Mucosa of rectum (tissue), 2 donors: ENCODE data around the gene SLC6A13.
"Not testable (repeated sequence)": the region's sequence is repeated elsewhere in the genome, so short reads cannot be mapped to it uniquely, and the experiment has no call there.

Experiments used
- H3K27ac ChIP-seq, 2 donors: one replicate each; pipeline ENCODE4 v1.7.0; 2013; ENCODE audit warnings: inconsistent platforms in 2 of 2, low read depth in 2 of 2, low read length in 2 of 2
- H3K27me3 ChIP-seq, 2 donors: one replicate each; pipeline ENCODE4 v1.7.0; 2013; ENCODE audit warnings: low read length in 2 of 2; ENCODE audit not compliant: control insufficient read depth in 2 of 2, insufficient read depth in 2 of 2
- H3K36me3 ChIP-seq, 2 donors: one replicate each; pipeline ENCODE4 v1.7.0; 2013; ENCODE audit warnings: low read length in 2 of 2; ENCODE audit not compliant: control insufficient read depth in 2 of 2, insufficient read depth in 2 of 2
- H3K4me1 ChIP-seq, 2 donors: one replicate each; pipeline ENCODE4 v1.7.0; 2013; ENCODE audit warnings: low read length in 2 of 2, mild to moderate bottlenecking in 1 of 2; ENCODE audit not compliant: control insufficient read depth in 2 of 2, insufficient read depth in 2 of 2
- H3K4me3 ChIP-seq, 2 donors: one replicate each; pipeline ENCODE4 v1.7.0; 2013; ENCODE audit warnings: low read length in 2 of 2
- H3K9ac ChIP-seq, 2 donors: one replicate each; pipeline ENCODE4 v1.7.0; 2013; ENCODE audit warnings: low read length in 2 of 2, low read depth in 1 of 2, mild to moderate bottlenecking in 1 of 2
- H3K9me3 ChIP-seq, 2 donors: one replicate each; pipeline ENCODE4 v1.7.0; 2013; ENCODE audit warnings: low read length in 2 of 2; ENCODE audit not compliant: control insufficient read depth in 2 of 2
- donor health status: healthy.
- donor health status: Normal muscosa, but diverticular disease.

SLC6A13 gene

GRCh38 chr12:194276-194675 lies 68.4 kb downstream of the SLC6A13 start:
- H3K9ac ChIP-seq, result no peak overlapping the region
- no peaks in the 10 kb centered on the region for H3K36me3 ChIP-seq
- no peaks in the 10 kb centered on the region for H3K9me3 ChIP-seq
- H3K4me1 ChIP-seq, result peaks cover 0 to 4% of the 10 kb centered on the region in 2 donors
- no peak overlapping the region for H3K4me3 ChIP-seq
- H3K27ac ChIP-seq, result no peak overlapping the region
- peaks cover 7 to 9% of the 10 kb centered on the region in 2 donors for H3K27me3 ChIP-seq

- Histone ChIP-seq H3K4me3 (no peak overlapping the region), H3K27me3 (peaks cover 5 to 7% of the 10 kb centered on the region in 2 donors), H3K4me1 (peaks cover 0 to 7% of the 10 kb centered on the region in 2 donors)
These were observed 69.4 kb downstream of the SLC6A13 start for GRCh38 chr12:193261-193660.

GRCh38 chr12:191541-191940 lies 71.1 kb downstream of the SLC6A13 start:
- Histone ChIP-seq H3K4me1 (peaks cover 0 to 7% of the 10 kb centered on the region in 2 donors), H3K27ac (no peak overlapping the region), H3K9ac (no peak overlapping the region), H3K9me3 (no peaks in the 10 kb centered on the region), H3K4me3 (no peak overlapping the region), H3K36me3 (no peaks in the 10 kb centered on the region), H3K27me3 (peaks cover 5 to 7% of the 10 kb centered on the region in 2 donors)

More at GRCh38 chr12:193261-193660, 69.4 kb downstream of the SLC6A13 start:
- no peak overlapping the region for H3K9ac ChIP-seq
- H3K9me3 ChIP-seq, result no peaks in the 10 kb centered on the region
- no peak overlapping the region for H3K27ac ChIP-seq
- H3K36me3 ChIP-seq, result no peaks in the 10 kb centered on the region

- H3K9ac ChIP-seq, result no peak overlapping the region
- peaks cover 0 to 7% of the 10 kb centered on the region in 2 donors for H3K4me1 ChIP-seq
- H3K36me3 ChIP-seq, result no peaks in the 10 kb centered on the region
- H3K4me3 ChIP-seq, result no peak overlapping the region
- peaks cover 5 to 7% of the 10 kb centered on the region in 2 donors for H3K27me3 ChIP-seq
- no peak overlapping the region for H3K27ac ChIP-seq
- no peaks in the 10 kb centered on the region for H3K9me3 ChIP-seq
These were observed 71.8 kb downstream of the SLC6A13 start for GRCh38 chr12:190881-191280.

GRCh38 chr12:189622-189962 lies 73.0 kb downstream of the SLC6A13 start:
- H3K4me1 ChIP-seq, result peaks cover 0 to 7% of the 10 kb centered on the region in 2 donors
- H3K36me3 ChIP-seq, result no peaks in the 10 kb centered on the region
- no peak overlapping the region for H3K9ac ChIP-seq
- no peaks in the 10 kb centered on the region for H3K9me3 ChIP-seq
- H3K4me3 ChIP-seq, result peak overlapping the region in 1 of 2 donors; percentile 60
- peaks cover 0 to 4% of the 10 kb centered on the region in 2 donors for H3K27me3 ChIP-seq
- H3K27ac ChIP-seq, result no peak overlapping the region

- Histone ChIP-seq H3K9ac (no peak overlapping the region), H3K36me3 (no peaks in the 10 kb centered on the region), H3K9me3 (no peaks in the 10 kb centered on the region), H3K4me1 (peaks cover 0 to 7% of the 10 kb centered on the region in 2 donors), H3K27ac (no peak overlapping the region), H3K4me3 (peak overlapping the region; percentile 60), H3K27me3 (no peaks in the 10 kb centered on the region)
These were observed 73.6 kb downstream of the SLC6A13 start for GRCh38 chr12:188910-189621.

DNA sequence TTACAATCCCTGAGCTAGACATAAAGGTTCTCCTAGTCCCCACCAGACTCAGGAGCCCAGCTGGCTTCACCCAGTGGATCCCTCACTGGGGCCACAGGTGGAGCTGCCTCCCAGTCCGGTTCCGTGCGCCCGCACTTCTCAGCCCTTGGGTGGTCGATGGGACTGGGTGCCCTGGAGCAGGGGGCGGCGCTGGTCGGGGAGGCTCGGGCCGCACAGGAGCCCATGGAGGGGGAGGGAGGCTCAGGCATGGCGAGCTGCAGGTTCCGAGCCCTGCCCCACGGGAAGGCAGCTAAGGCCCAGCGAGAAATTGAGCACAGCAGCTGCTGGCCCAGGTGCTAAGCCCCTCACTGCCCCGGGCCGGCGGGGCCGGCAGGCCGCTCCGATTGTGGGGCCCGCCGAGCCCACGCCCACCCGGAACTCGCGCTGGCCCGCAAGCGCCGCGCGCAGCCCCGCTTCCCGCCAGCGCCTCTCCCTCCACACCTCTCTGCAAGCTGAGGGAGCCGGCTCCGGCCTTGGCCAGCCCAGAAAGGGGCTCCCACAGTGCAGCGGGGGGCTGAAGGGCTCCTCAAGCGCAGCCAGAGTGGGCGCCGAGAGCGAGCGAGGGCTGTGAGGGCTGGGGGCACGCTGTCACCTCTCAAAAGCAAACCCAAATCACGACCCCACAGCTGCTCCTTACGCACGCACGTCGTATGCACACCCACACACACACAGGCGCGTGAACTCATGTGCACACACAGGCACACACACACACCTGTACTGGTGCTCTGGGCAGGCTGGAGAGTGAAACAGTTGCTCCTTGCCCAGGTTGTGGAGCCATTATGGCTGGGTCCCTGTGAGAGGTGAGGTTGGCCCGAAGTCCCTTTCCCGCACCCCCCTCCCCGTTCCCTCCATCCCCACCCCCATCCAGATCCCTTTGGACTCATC lies 74.4 kb downstream of the SLC6A13 start:
- not testable (repeated sequence) for H3K27me3 ChIP-seq, H3K9me3 ChIP-seq, H3K27ac ChIP-seq, H3K9ac ChIP-seq, H3K4me1 ChIP-seq, H3K36me3 ChIP-seq
- H3K4me3 ChIP-seq, result peak overlapping the region; percentile 60

DNA sequence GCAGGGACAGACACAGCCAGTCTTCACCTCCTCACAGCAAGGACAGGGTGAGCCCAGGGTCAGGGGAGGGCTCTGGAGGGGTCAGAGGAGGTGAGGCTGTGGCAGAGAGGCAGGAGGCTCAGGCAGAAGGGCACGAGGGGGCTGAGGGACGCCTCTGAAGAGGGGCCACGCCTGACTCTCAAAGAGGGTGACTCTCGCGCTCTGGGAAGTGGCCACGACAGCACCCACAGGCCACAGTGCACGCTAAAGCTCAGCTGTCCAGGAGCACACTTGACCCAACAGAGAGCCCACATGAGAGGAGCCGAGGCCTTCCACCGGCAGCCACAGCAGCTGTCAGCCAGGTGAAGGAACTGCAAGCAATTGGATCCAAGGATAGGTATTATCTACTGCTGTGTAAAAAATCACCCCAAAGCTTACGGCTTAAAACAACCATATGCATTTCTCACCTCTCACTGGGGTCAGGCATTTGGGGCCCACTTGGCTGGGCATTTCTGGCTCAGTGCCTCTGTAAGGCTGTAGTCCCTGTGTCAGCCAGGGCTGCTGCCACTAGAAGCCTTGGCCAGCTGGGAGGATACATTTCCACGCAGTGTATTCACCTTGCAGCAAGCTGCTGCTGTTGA lies 76.5 kb downstream of the SLC6A13 start:
- H3K9ac ChIP-seq, result no peak overlapping the region
- H3K27ac ChIP-seq, result no peak overlapping the region
- no peak overlapping the region for H3K4me3 ChIP-seq
- H3K9me3 ChIP-seq, result no peaks in the 10 kb centered on the region
- H3K27me3 ChIP-seq, result no peaks in the 10 kb centered on the region
- peaks cover 0 to 7% of the 10 kb centered on the region in 2 donors for H3K4me1 ChIP-seq
- no peaks in the 10 kb centered on the region for H3K36me3 ChIP-seq

GRCh38 chr12:185576-185955 lies 77.1 kb downstream of the SLC6A13 start:
- no peak overlapping the region for H3K9ac ChIP-seq
- H3K9me3 ChIP-seq, result no peaks in the 10 kb centered on the region
- no peaks in the 10 kb centered on the region for H3K27me3 ChIP-seq
- no peak overlapping the region for H3K4me3 ChIP-seq
- H3K4me1 ChIP-seq, result peaks cover 0 to 7% of the 10 kb centered on the region in 2 donors
- no peak overlapping the region for H3K27ac ChIP-seq
- no peaks in the 10 kb centered on the region for H3K36me3 ChIP-seq
